ENCODE data around the gene PDXDC1.
A peak's percentile ranks its signal among the peaks of the same experiment; 100 is the strongest.
"Not testable (repeated sequence)": the region's sequence is repeated elsewhere in the genome, so short reads cannot be mapped to it uniquely, and the experiment has no call there.

The PDXDC1 gene

DNA sequence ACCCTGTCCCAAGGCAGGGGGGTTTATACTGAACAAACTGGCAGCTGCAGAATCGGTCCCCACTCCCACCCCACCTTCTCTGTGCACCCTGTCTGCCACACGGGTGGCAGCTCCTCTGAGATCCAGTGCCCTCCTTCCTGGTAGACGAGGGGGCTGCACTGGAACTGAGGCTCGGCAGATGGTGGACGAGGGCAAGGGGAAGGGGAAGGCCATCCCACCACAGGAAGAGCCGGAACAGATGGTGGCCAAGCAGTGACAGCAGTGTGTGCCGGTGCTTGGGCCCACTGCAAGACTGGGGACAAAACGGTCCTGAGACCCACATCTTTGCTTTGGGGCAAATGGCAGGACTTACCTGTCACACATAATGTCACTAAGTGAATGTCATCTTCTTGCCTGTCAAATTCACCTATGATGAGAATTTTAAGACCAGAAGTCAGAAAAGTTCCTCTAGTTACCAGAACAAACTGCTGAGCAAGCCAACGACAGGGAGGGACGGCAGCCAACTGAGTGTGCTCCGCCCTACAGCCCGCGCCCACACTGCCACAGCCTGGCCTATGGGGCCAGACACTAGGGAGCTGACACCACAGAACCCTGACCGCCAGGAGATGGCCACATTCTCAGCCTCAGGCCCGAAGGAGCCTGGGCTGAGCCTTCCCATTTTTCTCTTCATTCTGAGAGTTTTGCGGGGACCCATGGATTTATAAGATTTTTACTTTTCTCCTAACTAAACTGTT lies 66.6 kb downstream of the PDXDC1 start:
- ATAC-seq: no peak

DNA sequence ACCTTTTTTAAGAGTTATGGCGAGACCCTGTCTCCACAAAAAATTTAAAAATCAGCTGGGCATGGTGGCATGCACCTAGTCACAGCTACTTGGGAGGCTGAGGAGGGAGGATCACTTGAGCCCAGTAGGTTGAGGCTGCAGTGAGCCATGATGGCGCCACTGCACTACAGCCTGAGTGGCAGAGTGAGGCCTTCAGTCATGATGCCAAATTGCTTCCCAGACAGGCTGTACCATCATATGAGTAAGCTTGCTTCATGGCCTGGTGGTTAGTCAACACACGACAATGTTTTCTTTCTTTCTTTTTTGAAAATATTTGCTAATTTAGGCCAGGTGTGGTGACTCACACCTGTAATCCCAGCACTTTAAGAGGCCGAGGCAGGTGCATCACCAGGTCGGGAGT lies 68.5 kb downstream of the PDXDC1 start:
- ATAC-seq: no peak

DNA sequence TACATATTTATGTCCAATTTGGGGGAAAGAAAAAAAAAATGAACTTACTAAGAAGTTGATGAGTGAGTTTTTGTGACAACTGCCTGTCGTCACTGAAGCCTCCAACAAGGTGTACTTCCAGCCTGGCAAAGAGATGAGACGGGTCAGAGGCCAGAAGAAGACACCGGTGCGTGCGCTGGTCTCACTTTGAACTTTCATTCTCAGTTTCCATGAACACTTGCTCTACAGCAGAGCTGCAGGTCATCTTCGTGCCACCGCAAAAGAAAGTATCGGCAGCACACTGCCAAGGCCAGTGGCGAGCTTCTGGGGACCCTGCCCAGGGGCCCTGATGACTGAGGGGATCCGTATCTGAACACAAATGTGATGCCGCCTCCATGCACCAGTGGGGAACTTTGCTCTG lies 69.5 kb downstream of the PDXDC1 start:
- no peak for ATAC-seq

DNA sequence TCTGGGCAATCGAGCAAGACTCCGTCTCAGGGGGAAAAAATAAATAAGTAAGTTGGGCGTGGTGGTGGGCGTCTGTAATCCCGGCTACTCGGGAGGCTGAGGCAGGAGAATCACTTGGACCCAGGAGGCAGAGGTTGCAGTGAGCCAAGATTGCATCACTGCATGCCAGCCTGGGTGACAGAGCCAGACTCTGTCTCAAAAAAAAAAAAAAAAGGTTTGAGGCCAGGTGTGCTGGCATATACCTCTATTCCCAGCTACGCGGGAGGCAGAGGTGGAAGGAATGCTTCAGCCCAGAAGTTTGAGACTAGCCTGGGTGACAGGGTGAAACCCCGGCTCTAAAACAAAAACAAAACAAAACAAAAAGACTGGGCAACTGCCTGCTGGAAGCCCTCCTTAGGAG lies 70.4 kb downstream of the PDXDC1 start:
- not testable (repeated sequence) for ATAC-seq

GRCh38 chr16:15046692-15047376 lies 72.0 kb downstream of the PDXDC1 start:
- no peak for ATAC-seq

DNA sequence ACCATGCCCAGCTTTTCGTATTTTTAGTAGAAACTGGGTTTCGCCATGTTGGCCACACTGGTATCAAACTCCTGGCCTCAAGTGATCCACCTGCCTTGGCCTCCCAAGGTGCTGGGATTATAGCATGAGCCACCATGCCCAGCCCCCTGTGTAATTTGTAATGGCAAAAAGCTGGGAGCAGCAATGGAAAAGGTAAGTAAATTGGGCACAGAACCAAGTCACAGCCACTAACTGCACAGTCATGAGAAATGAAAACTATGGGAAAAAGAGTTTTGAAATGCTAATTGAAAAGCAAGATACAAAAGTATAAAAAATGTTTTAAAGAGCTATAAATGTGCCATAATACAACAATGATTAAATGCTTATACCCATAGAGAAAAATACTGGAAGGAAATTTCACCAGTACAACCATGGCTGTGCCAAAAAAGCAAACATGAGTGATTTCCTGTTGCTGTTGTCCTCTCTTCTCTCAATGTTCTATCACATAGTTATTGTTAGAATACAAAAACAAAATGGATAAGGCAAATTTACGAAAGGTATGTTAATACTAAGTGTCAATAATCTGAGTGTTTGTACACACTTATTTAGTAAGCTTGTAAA lies 74.9 kb downstream of the PDXDC1 start:
- no peak for ATAC-seq

DNA sequence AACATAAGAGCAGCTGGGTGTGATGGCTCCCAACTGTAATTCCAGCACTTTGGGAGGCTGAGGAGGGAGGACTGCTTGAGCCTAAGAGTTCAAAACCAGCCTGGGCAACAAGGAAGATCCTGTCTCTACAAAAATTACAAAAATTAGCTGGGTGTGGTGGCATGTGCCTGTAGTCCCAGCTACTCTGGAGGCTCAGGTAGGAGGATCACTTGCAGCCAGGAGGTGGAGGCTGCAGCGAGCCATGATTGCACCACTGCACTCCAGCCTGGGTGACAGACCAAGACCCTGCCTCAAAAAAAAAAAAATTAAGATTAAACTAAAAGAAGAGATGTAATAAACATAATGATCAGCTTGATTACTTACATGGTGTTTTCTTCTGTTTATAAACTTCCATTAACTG lies 75.6 kb downstream of the PDXDC1 start:
- not testable (repeated sequence) for ATAC-seq

DNA sequence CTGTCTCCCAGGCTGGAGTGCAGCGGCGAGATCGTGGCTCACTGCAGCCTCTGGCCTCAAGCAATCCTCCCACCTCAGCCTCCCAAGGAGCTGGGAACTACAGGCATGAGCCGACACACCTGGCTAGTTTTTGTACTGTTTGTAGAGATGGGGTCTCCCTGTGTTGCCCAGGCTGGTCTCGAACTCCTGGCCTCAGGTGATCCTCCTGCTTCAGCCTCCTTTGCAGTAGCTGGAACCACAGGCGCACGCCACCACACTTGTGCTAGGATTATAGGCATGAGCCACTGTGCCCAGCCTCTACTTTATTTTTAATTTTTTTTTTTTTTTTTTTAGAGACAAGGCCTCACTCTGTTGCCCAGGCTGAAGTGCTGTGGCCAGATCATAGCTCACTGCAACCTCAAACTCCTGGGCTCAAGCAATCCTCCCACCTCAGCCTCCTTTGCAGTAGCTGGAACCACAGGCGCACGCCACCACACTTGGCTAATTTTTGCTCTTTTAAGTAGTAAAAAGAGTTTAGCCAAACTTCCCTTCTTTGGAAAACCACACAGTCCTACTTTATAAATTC lies 76.6 kb downstream of the PDXDC1 start:
- ATAC-seq: no peak

DNA sequence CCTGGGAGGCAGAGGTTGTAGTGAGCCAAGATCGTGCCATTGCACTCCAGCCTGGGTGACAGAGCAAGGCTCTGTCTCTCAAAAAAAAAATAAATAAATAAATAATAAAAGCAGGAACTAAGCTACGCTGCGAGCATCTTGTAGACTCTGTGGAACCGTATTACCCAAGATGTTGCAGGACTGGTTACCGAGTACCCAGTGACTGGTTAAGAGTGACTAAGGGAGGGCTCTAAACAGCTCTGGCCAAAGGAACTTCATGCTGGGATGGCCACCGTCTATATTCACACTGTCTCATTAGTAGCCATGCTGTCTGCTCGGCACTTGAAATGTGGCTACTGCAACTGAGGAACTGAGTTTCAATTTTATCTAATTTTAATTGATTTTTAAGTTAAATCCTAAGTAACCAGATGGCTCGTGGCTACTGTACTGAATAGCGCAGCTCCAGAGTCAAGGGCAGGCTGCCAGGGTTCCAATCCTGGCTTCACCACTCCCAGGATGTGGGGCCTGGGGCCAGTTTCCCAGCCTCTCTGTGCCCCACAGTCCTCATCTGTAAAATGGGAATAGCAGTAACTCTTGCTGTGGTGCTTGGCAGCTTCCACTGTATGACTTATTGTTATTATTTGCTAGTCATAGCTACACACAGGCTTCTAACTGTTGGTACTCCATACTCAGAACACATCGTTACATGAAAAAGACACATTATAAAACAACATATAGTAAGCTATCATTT lies 78.1 kb downstream of the PDXDC1 start:
- ATAC-seq: no peak

GRCh38 chr16:15053904-15054303 lies 79.1 kb downstream of the PDXDC1 start:
- no peak for ATAC-seq

GRCh38 chr16:15054357-15055140 lies 79.7 kb downstream of the PDXDC1 start:
- ATAC-seq: no peak

DNA sequence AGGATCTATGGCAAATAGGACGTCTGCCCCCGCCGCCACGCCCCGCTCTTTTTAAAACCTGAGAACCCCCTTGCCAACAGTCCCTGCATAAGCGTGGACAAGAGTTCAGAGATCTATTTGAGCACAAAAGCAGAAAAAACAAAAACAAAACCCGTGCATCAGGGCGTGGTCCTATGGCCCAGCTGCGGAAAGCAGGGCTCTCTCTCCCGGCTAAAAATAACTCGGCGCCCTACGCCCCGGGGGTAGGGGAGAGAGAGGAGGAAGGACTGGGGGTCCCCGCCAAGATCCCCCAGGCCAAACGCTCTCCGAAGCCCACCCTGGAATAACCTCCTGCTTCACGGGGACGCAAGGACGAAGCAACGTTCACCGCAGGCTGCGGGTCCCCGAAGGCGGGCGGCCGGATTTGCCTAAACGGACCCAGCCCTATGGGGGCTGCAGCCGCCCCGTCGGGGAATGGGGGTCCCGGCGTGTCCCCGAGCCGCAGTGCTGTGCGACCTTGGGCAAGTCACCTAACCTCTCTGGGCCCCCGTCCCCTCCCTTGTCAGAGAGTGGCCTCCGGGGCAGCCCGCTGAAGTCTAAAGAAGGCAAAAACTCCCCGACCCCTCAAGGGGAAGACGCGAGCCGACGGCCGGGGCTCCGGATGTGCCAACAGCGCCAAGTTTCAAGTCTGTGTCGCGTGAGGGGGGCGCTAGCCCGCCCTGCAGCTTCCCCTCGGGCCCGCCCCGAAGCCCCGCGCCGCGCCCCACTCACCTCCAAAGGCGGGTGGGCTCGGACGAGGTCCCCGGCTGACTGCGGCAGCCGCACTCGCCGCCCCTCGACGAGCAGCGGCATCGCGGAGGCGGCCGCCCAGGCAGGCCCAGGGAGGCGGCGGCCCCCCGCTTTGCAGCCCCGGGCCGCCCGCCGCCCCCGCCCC lies 80.6 kb downstream of the PDXDC1 start:
- ATAC-seq: peak; percentile 68 to 73

DNA sequence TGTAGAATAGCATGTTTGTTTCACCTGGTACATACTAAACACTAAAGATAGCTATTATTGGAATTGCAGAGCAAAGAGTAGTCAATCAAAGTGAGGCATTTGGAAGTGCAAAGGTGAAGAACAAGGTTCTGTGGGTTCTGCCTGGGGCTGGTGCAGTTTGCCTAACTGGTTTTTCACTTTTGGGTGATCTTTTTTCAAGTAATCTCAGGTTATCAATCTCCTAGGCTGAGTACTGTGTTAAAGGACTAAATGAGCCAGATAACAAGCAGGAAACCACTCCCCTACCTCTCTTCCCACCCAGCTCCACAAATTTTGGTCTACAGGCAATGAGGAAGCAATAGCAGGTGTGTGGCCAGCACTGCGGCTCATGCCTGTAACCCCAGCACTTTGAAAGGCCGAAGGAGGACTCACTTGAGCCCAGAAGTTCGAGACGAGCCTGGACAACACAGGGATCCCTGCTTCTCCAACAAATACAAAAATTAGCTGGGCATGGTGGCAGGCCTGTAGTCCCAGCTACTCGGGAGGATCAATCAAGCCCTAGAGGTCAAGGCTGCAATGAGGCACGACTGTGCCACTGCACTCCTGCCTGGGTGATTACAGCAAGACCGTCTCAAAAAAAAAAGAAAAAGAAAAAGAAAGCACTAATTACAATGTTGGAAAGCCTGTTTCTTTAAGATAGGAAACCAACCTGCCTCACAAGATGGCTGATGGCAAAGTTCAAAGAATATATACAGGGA lies 83.0 kb downstream of the PDXDC1 start:
- ATAC-seq: no peak

DNA sequence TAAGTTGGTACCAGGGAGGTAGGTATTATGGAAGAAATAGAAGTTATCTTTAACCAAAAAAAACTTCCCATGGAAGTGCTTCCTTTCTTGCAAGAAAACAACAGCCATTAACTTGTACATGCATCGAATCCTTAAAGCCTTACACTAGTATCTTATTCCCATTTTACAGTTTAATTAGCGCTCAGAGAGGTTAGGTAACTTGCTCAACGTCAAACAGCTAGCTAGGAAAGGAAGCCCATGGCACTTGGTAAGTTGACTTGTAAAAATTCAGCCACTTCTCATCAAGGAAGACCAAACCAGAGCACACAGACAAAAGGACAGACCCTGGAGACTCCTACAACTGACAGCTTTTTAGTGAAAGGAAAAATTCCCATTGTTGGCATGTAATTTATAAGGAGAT lies 84.5 kb downstream of the PDXDC1 start:
- no peak for ATAC-seq

DNA sequence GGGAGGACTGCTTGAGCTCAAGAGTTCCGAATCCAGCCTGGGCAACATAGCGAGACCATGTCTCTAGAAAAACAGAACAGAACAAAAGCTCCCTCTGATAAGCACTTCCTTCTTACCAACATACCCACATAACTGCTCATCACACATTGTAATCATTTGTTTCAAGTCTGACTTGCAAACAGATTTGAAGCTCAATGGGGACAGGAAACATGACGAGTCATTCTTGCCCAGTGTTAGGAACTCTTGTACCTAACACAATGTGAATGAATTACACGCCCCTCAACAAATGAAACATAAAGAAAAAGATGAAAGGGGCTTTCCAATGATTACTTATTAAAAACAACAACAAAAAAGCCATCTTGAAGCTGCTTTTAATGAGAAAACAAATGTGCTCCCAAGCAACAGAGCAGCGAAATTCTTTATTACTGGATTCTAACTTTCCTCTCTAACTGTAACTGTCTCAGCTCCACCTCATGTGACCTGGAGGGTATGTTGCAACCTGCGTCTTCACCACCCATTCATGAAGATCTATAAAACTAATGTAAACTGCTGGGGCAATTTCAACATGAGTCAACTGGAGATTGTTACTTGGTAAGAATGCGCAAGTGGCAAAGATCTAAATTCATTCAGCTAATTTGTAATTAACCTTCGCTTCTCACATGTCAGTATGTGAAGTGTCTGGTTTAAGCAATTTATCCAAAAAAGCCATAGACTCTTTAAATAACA lies 87.4 kb downstream of the PDXDC1 start:
- ATAC-seq: peak; percentile 73 to 77

- ATAC-seq: not testable (repeated sequence)
Observed at GRCh38 chr16:15065961-15066360, 91.1 kb downstream of the PDXDC1 start.

DNA sequence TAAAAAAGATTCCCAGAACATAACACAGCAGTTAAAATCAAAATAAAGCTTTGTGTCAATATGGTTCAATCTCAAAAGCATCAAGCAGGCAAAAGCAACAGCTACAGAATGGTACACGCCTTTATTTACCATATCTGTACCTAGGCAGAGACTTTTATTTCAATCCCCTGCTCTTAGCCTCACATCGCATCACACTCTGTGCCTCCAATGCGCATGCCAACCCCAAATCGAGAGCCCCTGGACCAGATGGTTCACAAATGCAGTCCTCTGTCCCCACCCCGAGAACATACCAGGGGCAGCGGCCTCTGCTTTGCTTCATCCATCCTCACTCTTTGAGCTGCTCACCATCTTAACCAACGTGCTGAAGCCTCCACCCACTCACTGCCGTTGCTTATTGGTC lies 91.9 kb downstream of the PDXDC1 start:
- not testable (repeated sequence) for ATAC-seq

- ATAC-seq: not testable (repeated sequence)
Observed at GRCh38 chr16:15071013-15071412, 96.2 kb downstream of the PDXDC1 start.

All from activated CD4-positive, CD25-positive, alpha-beta regulatory T cell treated with anti-CD3 and anti-CD28 coated beads, Interleukin-2, amount 50 U/mL, for 24 hours (primary cell).